LNCAP (cell line): Measurements from ENCODE around the gene DUOXA2.

Experiments
- CTCF ChIP-seq: fragments of 450-650 bp; IDR thresholded peaks from 2 replicates; pipeline ENCODE4 v1.5.1; 2017; ENCODE audit warnings: mild to moderate bottlenecking

DUOXA2 gene

GRCh38 chr15:45110256-45110820 lies 3.8 kb upstream of the DUOXA2 start:
- TF ChIP-seq CTCF = no peak

GRCh38 chr15:45111390-45112142 lies 2.6 kb upstream of the DUOXA2 start:
- TF ChIP-seq CTCF = no peak

DNA sequence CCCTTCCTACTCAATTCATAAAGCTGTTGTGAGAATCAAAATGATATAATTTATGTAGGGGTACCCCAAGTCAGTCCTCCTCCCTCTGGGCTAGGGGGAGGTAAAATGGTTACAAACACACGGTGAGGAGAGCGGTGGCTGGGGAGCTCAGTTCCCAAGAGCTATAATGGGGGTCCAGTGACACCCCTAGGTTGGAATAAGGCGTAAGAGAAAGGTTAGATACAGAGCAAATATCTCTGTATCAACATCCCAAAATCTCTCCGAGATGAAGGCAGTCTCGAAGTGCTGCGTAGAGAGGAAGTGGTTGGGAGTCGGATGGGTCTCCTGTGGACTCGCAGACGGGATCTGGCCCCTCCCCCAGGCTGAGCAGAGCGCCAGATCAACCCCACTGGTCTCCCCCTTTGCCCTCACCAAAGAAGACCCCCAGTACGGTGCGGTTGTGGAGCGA lies 2.0 kb upstream of the DUOXA2 start:
- no peak for TF ChIP-seq CTCF

GRCh38 chr15:45112591-45113379 lies 1.3 kb upstream of the DUOXA2 start:
- TF ChIP-seq CTCF = no peak

GRCh38 chr15:45113380-45113990 lies 641 bp upstream of the DUOXA2 start:
- TF ChIP-seq CTCF = no peak

DNA sequence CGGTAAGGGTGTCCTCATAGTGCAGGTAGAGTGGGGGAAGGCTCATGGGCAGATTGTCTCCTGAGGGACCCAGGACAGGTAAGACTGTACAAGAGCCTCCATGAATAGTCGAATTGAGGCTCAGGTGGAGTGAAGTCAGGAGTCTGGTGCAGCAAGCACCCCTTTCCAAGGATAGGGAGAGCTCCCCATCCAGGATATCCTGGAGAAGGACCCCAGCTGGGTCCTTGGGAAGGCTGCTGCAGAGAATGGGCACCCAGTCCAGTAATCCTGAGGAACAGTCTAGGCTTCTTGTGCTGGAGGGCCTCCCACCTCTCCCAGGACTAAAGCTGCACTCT lies 592 bp downstream of the DUOXA2 start:
- TF ChIP-seq CTCF = no peak

- TF ChIP-seq CTCF = no peak
Measured at GRCh38 chr15:45115312-45115820, 1.2 kb downstream of the DUOXA2 start.
